ENCODE results near the gene TRA2B.

DNA sequence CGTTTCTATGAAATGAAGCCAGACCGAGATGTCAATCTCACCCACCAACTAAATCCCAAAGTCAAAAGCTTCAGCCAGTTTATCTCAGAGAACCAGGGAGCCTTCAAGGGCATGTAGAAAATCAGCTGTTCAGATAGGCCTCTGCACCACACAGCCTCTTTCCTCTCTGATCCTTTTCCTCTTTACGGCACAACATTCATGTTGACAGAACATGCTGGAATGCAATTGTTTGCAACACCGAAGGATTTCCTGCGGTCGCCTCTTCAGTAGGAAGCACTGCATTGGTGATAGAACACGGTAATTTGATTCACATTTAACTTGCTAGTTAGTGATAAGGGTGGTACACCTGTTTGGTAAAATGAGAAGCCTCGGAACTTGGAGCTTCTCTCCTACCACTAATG is 41.9 kb upstream of the TRA2B start:
- TF ChIP-seq CTCF (conservative IDR thresholded peaks at IDR 0.05), result no peak
- no peak for TF ChIP-seq ZFX (IDR thresholded peaks at IDR 0.05)
